HEK293T (cell line): ENCODE measurements around the gene MRPL10.

Source experiments
- CTCF ChIA-PET: fragments of 350-600 bp; formaldehyde crosslinking; extraction: SDS; loops from one replicate; lab custom pipeline; 2021; ENCODE audit warnings: antibody characterized with exemption, inconsistent platforms; lab: Yijun Ruan, JAX
- POLR2A ChIA-PET: fragments of 350-600 bp; formaldehyde crosslinking; extraction: SDS; loops from one replicate; lab custom pipeline; 2020; ENCODE audit warnings: antibody characterized with exemption, inconsistent platforms; lab: Yijun Ruan, JAX
- DNase-seq: peaks from one replicate; pipeline ENCODE4 v3.0.0; 2012; ENCODE audit warnings: mixed read lengths; ENCODE audit errors: extremely low spot score
- ARNT ChIP-seq: fragments of 450-650 bp; IDR thresholded peaks from 2 replicates; pipeline ENCODE4 v1.6.1; 2017; ENCODE audit warnings: mild to moderate bottlenecking
- BHLHE40 ChIP-seq: fragments of 450-650 bp; IDR thresholded peaks from 2 replicates; pipeline ENCODE4 v1.6.1; 2016; ENCODE audit warnings: mild to moderate bottlenecking, moderate library complexity, borderline replicate concordance
- CTBP1 ChIP-seq: fragments of 450-650 bp; IDR thresholded peaks from 2 replicates; pipeline ENCODE4 v1.6.1; 2016; ENCODE audit warnings: borderline replicate concordance
- ELF4 ChIP-seq: fragments of 450-650 bp; IDR thresholded peaks from 2 replicates; pipeline ENCODE4 v1.6.1; 2017; ENCODE audit warnings: antibody characterized with exemption
- FOXA1 ChIP-seq: fragments of 450-650 bp; IDR thresholded peaks from 2 replicates; pipeline ENCODE4 v1.6.1; 2016; ENCODE audit warnings: mild to moderate bottlenecking
- FOXK2 ChIP-seq: fragments of 450-650 bp; IDR thresholded peaks from 2 replicates; pipeline ENCODE4 v1.6.1; 2016; ENCODE audit warnings: mild to moderate bottlenecking
- FOXM1 ChIP-seq: fragments of 450-650 bp; IDR thresholded peaks from 2 replicates; pipeline ENCODE4 v1.6.1; 2017; ENCODE audit warnings: mild to moderate bottlenecking, borderline replicate concordance
- HDGF ChIP-seq: fragments of 450-650 bp; IDR thresholded peaks from 2 replicates; pipeline ENCODE4 v1.6.1; 2017; ENCODE audit warnings: antibody characterized with exemption, borderline replicate concordance
- L3MBTL2 ChIP-seq: fragments of 450-650 bp; conservative IDR thresholded peaks from 2 replicates; pipeline ENCODE4 v1.6.1; 2016; ENCODE audit warnings: mild to moderate bottlenecking
- LEF1 ChIP-seq: fragments of 450-650 bp; IDR thresholded peaks from 2 replicates; pipeline ENCODE4 v1.6.1; 2017; ENCODE audit warnings: mild to moderate bottlenecking, borderline replicate concordance
- NFRKB ChIP-seq: fragments of 450-650 bp; IDR thresholded peaks from 2 replicates; pipeline ENCODE4 v1.6.1; 2016; ENCODE audit warnings: mild to moderate bottlenecking, moderate library complexity
- SP1 ChIP-seq: fragments of 450-650 bp; IDR thresholded peaks from 2 replicates; pipeline ENCODE4 v1.6.1; 2017
- SUZ12 ChIP-seq: fragments of 450-650 bp; IDR thresholded peaks from 2 replicates; pipeline ENCODE4 v1.6.1; 2016; ENCODE audit warnings: mild to moderate bottlenecking
- TARDBP ChIP-seq: fragments of 450-650 bp; IDR thresholded peaks from 2 replicates; pipeline ENCODE4 v1.6.1; 2016
- ZNF384 ChIP-seq: fragments of 450-650 bp; IDR thresholded peaks from 2 replicates; pipeline ENCODE4 v1.6.1; 2016
- TF ChIP-seq, protein P1 (sequence below): fragments of 450-650 bp; IDR thresholded peaks from 2 replicates; pipeline ENCODE4 v1.6.1; 2016

MRPL10 gene

DNA sequence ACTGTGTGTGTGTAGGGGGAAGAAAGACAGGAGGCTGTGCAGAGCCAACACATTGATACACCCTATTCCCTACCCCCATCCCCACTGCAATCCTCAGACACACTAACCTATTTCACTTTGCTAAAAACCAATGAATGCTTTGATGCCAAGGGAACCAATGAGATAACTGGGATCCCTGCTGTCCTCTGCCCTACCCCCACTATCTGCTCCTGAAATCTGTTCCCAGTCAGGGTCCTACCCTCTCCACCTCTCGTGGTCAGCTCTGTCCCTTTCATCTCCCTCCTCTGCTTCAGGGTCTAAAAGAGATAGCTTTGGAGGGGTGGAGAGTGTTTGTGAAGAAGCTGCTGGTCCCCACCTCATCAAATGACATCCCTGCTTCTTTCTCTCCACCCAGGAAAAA, 38.7 kb upstream of the MRPL10 start:
- no peak for DNase-seq
- POLR2A ChIA-PET: interaction anchor here (1.0 kb wide), 1 partner anchor 26 kb away, joined by 3 read pairs; the partner anchor contains the start of gene SP2
- TF ChIP-seq ARNT: no peak
- no peak for TF ChIP-seq FOXM1
- TF ChIP-seq CTBP1: no peak
- TF ChIP-seq FOXA1: no peak
- TF ChIP-seq HDGF: no peak
- TF ChIP-seq SUZ12: no peak
- no peak for TF ChIP-seq BHLHE40
- TF ChIP-seq LEF1: no peak
- TF ChIP-seq NFRKB: no peak
- no peak for TF ChIP-seq FOXK2
- TF ChIP-seq ZNF384: no peak
- no peak for TF ChIP-seq SP1
- no peak for TF ChIP-seq TARDBP
- no peak for TF ChIP-seq L3MBTL2
- TF ChIP-seq, protein P1, sequence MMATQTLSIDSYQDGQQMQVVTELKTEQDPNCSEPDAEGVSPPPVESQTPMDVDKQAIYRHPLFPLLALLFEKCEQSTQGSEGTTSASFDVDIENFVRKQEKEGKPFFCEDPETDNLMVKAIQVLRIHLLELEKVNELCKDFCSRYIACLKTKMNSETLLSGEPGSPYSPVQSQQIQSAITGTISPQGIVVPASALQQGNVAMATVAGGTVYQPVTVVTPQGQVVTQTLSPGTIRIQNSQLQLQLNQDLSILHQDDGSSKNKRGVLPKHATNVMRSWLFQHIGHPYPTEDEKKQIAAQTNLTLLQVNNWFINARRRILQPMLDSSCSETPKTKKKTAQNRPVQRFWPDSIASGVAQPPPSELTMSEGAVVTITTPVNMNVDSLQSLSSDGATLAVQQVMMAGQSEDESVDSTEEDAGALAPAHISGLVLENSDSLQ: no peak
- no peak for TF ChIP-seq ELF4
- CTCF ChIA-PET: interaction anchor here (1.0 to 1.3 kb wide), 2 partner anchors 10 to 19 kb away, joined by 3 to 5 read pairs; partner anchors contain the start of gene SP6

DNA sequence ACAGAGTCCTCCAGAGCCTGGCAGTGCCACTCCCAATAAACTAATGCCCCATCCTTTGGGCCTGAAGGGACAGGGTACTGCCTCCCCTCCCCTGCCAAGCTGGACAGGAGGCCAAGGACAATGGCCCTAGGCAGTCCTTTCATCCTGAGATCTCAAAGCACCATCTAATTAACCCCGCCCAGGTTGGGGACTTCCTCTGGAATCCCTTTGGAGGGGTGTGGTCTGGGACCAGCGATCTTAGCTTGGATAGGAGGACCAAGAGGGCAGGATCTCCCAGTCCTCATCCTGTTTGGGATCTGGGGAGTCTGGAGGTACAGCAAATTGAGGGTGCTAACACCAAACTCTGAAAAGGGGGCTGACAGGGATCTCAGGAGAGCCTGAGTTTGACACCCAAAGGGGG, 37.8 kb upstream of the MRPL10 start:
- no peak for TF ChIP-seq LEF1
- no peak for TF ChIP-seq CTBP1
- ChIA-PET POLR2A (interaction anchor here (0.8 kb wide), 1 partner anchor 38 kb away, joined by 3 read pairs; the partner anchor contains the start of genes LRRC46 and MRPL10), CTCF (no interaction called here)
- DNase-seq: no peak

- no peak for TF ChIP-seq SUZ12
- TF ChIP-seq ZNF384: no peak
- TF ChIP-seq LEF1: no peak
- TF ChIP-seq L3MBTL2: 0 out of 2 replicates have a peak, but pooled peaks have one; percentile 25
- CTCF ChIA-PET: no interaction called here
- no peak for DNase-seq
- POLR2A ChIA-PET: no interaction called here
Observed at GRCh38 chr17:47867813-47868533, 36.6 kb upstream of the MRPL10 start.

- ChIA-PET CTCF (no interaction called here), POLR2A (no interaction called here)
- no peak for TF ChIP-seq HDGF
- TF ChIP-seq ELF4: no peak
- no peak for TF ChIP-seq SUZ12
- no peak for TF ChIP-seq NFRKB
- no peak for TF ChIP-seq FOXM1
- TF ChIP-seq TARDBP: no peak
- no peak for TF ChIP-seq FOXK2
- DNase-seq: no peak
Observed at GRCh38 chr17:47866941-47867340, 35.6 kb upstream of the MRPL10 start.

- TF ChIP-seq LEF1: no peak
- TF ChIP-seq FOXM1: no peak
- no peak for TF ChIP-seq ARNT
- TF ChIP-seq BHLHE40: no peak
- no peak for TF ChIP-seq CTBP1
- no peak for TF ChIP-seq TARDBP
- TF ChIP-seq SP1: no peak
- TF ChIP-seq FOXA1: no peak
- no peak for TF ChIP-seq ELF4
- TF ChIP-seq HDGF: no peak
- no peak for TF ChIP-seq SUZ12
- no peak for TF ChIP-seq NFRKB
- TF ChIP-seq, protein P1: no peak
- no peak for TF ChIP-seq FOXK2
- TF ChIP-seq L3MBTL2: no peak
- TF ChIP-seq ZNF384: no peak
- CTCF ChIA-PET: interaction anchor here (1.5 kb wide), 1 partner anchor 16 kb away, joined by 4 read pairs; no protein-coding TSS in a partner anchor
- no peak for DNase-seq
- POLR2A ChIA-PET: interaction anchor here (0.7 kb wide), 1 partner anchor 13 kb away, joined by 3 read pairs; no protein-coding TSS in a partner anchor
Observed at GRCh38 chr17:47864791-47865216, 33.5 kb upstream of the MRPL10 start.

DNA sequence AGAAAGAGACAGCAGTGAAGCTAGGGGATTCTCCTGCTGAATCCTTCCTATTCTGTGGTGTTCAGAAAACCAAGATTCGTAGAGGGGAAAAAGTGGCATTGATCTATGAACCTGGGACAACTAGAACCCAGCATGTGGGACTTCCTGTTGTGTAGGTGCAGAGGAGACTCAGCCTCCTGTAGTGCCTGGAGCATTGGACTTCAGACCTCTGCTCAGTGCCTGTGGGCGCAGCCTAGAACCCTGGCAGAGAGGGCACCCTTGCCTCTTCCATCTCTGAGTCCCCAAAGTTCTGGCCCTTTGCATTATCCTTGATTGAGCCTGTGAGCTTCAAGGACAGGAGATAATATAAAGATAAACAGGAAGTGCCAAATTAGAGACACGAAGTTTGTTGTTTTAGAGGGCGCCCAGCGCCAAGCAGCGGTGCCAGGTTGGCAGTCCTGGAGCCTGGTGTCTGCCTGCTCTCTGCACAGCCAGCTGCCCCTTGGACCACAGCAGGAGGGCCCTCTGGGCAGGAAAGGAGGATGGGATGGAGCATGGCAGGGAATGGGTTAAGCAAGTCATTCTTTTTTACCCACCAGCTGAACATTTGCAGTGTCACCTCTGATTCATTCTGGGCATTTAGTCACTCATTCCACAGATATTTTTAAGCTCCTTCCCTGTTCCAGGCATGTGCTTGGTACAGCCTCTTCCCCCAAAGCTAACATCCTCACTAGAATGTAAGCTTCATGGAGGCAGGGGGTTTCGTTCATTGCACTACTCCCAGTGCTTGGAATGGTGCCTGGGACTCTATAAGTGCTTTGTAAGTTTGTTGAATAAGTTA, 31.5 kb upstream of the MRPL10 start:
- CTCF ChIA-PET: interaction anchor here (0.6 to 1.0 kb wide), 2 partner anchors 11 to 681 kb away, joined by 3 read pairs; no protein-coding TSS in a partner anchor
- DNase-seq: no peak
- POLR2A ChIA-PET: interaction anchor here (1.1 to 1.2 kb wide), 2 partner anchors 11 to 33 kb away, joined by 3 to 4 read pairs; partner anchors contain the start of gene SP6
- TF ChIP-seq SP1 (no peak), FOXM1 (no peak), ELF4 (no peak), NFRKB (no peak), L3MBTL2 (no peak), ZNF384 (no peak), FOXK2 (no peak), SUZ12 (no peak), ARNT (no peak), LEF1 (no peak), BHLHE40 (no peak), CTBP1 (no peak), HDGF (no peak), FOXA1 (no peak), TARDBP (no peak)
- TF ChIP-seq, protein P1: no peak
